Stimulated activated CD4-positive, alpha-beta T cell treated with anti-CD3 and anti-CD28 coated beads, Interleukin-15, amount 100 ng/mL, for 24 hours (primary cell): ENCODE data around the gene PUM1.

Experiments
- DNase-seq: peaks from one replicate; pipeline ENCODE4 v3.0.0-alpha.2; 2020

PUM1 gene

GRCh38 chr1:31022259-31022658 is 43.3 kb downstream of the PUM1 start:
- no peak for DNase-seq

GRCh38 chr1:31020007-31020790 is 45.3 kb downstream of the PUM1 start:
- DNase-seq = no peak

GRCh38 chr1:31019401-31019800 is 46.1 kb downstream of the PUM1 start:
- DNase-seq = no peak

GRCh38 chr1:31016868-31017267 is 48.6 kb downstream of the PUM1 start:
- no peak for DNase-seq

GRCh38 chr1:31013187-31013864 is 52.2 kb downstream of the PUM1 start:
- DNase-seq = no peak

- DNase-seq = no peak
Observed at GRCh38 chr1:31012210-31012924, 53.1 kb downstream of the PUM1 start.

- DNase-seq = no peak
Observed at GRCh38 chr1:31011719-31012118, 53.8 kb downstream of the PUM1 start.

GRCh38 chr1:31010086-31010989 is 55.2 kb downstream of the PUM1 start:
- DNase-seq = peak; percentile 49

- no peak for DNase-seq
Observed at GRCh38 chr1:31007462-31007991, 58.0 kb downstream of the PUM1 start.

GRCh38 chr1:31006747-31007146 is 58.8 kb downstream of the PUM1 start:
- DNase-seq = no peak

GRCh38 chr1:31005617-31006166 is 59.8 kb downstream of the PUM1 start:
- DNase-seq = no peak

- no peak for DNase-seq
Observed at GRCh38 chr1:31005198-31005597, 60.3 kb downstream of the PUM1 start.

GRCh38 chr1:31004231-31004621 is 61.3 kb downstream of the PUM1 start:
- DNase-seq = no peak

GRCh38 chr1:31003613-31004230 is 61.8 kb downstream of the PUM1 start:
- DNase-seq = no peak

- no peak for DNase-seq
Observed at GRCh38 chr1:31000301-31000700, 65.2 kb downstream of the PUM1 start.

GRCh38 chr1:30998887-30999286 is 66.6 kb downstream of the PUM1 start:
- no peak for DNase-seq

GRCh38 chr1:30998171-30998570 is 67.3 kb downstream of the PUM1 start:
- no peak for DNase-seq

- no peak for DNase-seq
Observed at GRCh38 chr1:30997463-30998057, 68.0 kb downstream of the PUM1 start.

- DNase-seq = no peak
Observed at GRCh38 chr1:30995990-30996612, 69.4 kb downstream of the PUM1 start.

- DNase-seq = no peak
Observed at GRCh38 chr1:30991862-30992606, 73.5 kb downstream of the PUM1 start.
